Thymus (tissue), 11 donors: ENCODE measurements around the gene MEGF11. TPM values are rescaled to one million over a fixed set of nuclear protein-coding genes. Genes with fewer than 3 reads are reported as not detected.

Experiments
- DNase-seq, 9 donors: peaks; one replicate each; pipeline ENCODE4 v3.0.0-alpha.2; 2013; ENCODE audit warnings: low spot score in 9 of 9, low read depth in 6 of 9, missing footprints in 1 of 9
- H3K27ac ChIP-seq, 2 donors: one replicate each; pipeline ENCODE4 v1.5.1; 2013; ENCODE audit warnings: control low read depth in 1 of 2, low read depth in 1 of 2, low read length in 1 of 2, mild to moderate bottlenecking in 1 of 2, moderate library complexity in 1 of 2
- H3K27me3 ChIP-seq, 2 donors: one replicate each; pipeline ENCODE4 v1.5.1; 2013; ENCODE audit warnings: low read length in 1 of 2; ENCODE audit not compliant: control insufficient read depth in 2 of 2, insufficient read depth in 1 of 2
- H3K36me3 ChIP-seq, 2 donors: one replicate each; pipeline ENCODE4 v1.5.1; 2013; ENCODE audit warnings: low read length in 1 of 2, mild to moderate bottlenecking in 1 of 2, moderate library complexity in 1 of 2; ENCODE audit not compliant: control insufficient read depth in 2 of 2, insufficient read depth in 2 of 2
- H3K4me1 ChIP-seq, 2 donors: one replicate each; pipeline ENCODE4 v1.5.1; 2013; ENCODE audit warnings: low read length in 2 of 2; ENCODE audit not compliant: control insufficient read depth in 2 of 2, insufficient read depth in 2 of 2
- H3K4me3 ChIP-seq, 2 donors: one replicate each; pipeline ENCODE4 v1.5.1; 2013; ENCODE audit warnings: low read length in 2 of 2, control low read depth in 1 of 2, mild to moderate bottlenecking in 1 of 2
- H3K9me3 ChIP-seq, 2 donors: one replicate each; pipeline ENCODE4 v1.5.1; 2013; ENCODE audit warnings: low read length in 1 of 2, mild to moderate bottlenecking in 1 of 2; ENCODE audit not compliant: control insufficient read depth in 2 of 2, insufficient read depth in 1 of 2
- WGBS: extraction: QIAGEN DNeasy Blood & Tissue Kit; methylation state at CpG from one replicate; pipeline ENCODE4 v1.1.7; 2013; 5-methylcytosine and 5-hydroxymethylcytosine counted together
- polyA plus RNA-seq: library from polyadenylated mRNA; stranded (reverse); fragments of 200-250 nt; gene quantifications from one replicate; pipeline ENCODE4 v1.2.3, GENCODE V29; 2013
- total RNA-seq: library from RNA; stranded (reverse); fragments of 120-200 nt; gene quantifications from one replicate; pipeline ENCODE4 v1.2.4, GENCODE V29; 2013
- donor health status: healthy.

Gene MEGF11
- total and polyA plus RNA-seq, 2 donors, result 0.28 to 0.66 TPM

GRCh38 chr15:66261056-66261455 is 7.5 kb upstream of the MEGF11 start:
- 96% methylated on average over 3 of the region's 3 CpGs for whole genome bisulfite sequencing
- no peaks in the 10 kb centered on the region for H3K36me3 ChIP-seq
- DNase-seq, result no peak
- no peaks in the 10 kb centered on the region for H3K4me1 ChIP-seq
- peaks cover 26 to 39% of the 10 kb centered on the region in 2 donors for H3K27me3 ChIP-seq
- no peaks in the 10 kb centered on the region for H3K9me3 ChIP-seq
- no peak overlapping the region for H3K27ac ChIP-seq
- no peak overlapping the region for H3K4me3 ChIP-seq

GRCh38 chr15:66256692-66257091 is 3.1 kb upstream of the MEGF11 start:
- Histone ChIP-seq H3K27ac (no peak overlapping the region), H3K36me3 (peaks cover 0 to 2% of the 10 kb centered on the region in 2 donors), H3K4me3 (no peak overlapping the region), H3K4me1 (peaks cover 11 to 16% of the 10 kb centered on the region in 2 donors), H3K27me3 (peaks cover 67 to 77% of the 10 kb centered on the region in 2 donors), H3K9me3 (peaks cover 0 to 8% of the 10 kb centered on the region in 2 donors)
- WGBS, result 86% methylated on average over 3 of the region's 3 CpGs
- DNase-seq, result no peak

DNA sequence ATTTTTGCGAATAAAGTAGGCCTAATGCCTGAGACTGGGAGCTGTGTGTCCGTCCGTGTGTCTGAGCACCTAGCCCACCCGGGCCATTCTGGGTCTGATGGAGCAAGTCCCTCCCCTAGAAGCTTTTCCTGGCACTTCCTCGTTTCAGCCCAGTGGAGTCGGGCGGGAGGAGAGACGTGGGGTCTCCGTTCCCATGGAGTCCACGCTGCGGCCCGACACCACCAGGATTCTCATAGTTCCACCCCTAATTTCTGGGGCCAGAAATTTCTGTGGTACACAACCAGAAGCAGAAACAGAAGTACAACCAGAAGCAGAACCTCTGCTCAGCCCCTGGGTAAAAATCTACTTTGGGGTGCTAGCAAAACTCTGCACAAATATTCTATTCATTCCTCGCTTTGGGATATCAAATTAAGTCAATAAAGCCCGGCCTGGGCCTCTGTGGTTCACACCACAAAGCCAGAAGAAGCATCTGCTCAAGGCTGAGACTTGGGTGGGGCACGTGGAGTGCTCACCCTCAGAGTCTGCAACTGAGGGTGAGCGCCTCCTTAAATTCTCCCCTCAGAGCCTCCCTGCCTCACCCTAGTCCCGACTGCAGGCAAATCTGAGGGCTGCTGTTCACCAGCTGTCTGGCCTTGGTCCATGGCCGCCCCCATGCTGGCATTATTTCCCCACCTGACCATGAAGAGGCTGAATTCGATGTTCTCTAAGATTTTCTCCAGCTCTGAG is 1.6 kb upstream of the MEGF11 start:
- Histone ChIP-seq H3K27ac (no peak overlapping the region), H3K4me3 (no peak overlapping the region), H3K9me3 (peaks cover 0 to 8% of the 10 kb centered on the region in 2 donors), H3K36me3 (peaks cover 0 to 2% of the 10 kb centered on the region in 2 donors), H3K27me3 (peaks cover 80 to 88% of the 10 kb centered on the region in 2 donors), H3K4me1 (peaks cover 11 to 17% of the 10 kb centered on the region in 2 donors)
- DNase-seq, result no peak
- WGBS, result 24% methylated on average over 19 of the region's 19 CpGs

DNA sequence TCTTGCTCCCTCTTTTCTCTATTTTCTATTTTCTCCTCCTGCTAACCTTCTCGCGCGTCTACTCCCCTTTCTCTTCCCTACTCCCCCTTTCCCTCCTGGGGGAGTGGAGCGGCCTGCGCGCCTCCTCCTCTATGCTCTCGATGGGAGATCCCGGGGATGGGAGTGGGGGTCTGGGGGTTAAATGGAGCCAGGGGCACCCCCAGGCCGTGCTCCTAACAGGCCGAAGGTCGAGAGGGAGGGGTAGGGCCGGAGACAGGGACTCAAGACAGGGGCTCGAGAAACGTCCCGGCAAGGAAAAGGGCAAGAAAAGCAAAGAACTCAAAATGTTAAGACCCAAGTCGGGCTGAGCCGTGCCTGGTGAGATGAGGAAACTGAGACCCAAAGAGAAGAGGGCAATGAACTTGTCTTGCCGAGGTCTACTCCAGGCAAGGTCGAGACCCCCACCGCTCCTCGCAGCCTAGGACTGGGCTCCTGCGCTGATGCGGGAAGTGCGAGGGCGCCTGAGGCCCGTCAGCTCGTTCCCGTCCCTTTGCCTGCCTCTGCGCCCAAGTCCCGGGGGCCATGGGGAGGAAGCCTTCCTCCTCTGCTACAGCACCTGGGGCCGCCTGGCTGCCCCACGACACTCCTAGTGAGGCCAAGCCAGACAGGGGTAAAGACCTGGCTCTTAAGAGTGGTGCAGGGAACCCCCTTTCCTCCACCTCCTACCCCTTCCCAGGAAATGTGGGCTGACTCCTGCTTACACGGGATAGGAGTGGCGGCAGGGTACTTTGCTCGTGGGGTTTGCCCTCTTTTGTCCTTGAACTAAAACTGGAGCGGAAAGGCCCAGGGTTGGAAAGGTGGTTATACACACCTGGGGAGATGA is 770 bp upstream of the MEGF11 start:
- DNase-seq, result no peak
- Histone ChIP-seq H3K27me3 (peaks cover 85 to 94% of the 10 kb centered on the region in 2 donors), H3K27ac (no peak overlapping the region), H3K9me3 (peaks cover 0 to 8% of the 10 kb centered on the region in 2 donors), H3K36me3 (peaks cover 0 to 2% of the 10 kb centered on the region in 2 donors), H3K4me1 (peaks cover 11 to 17% of the 10 kb centered on the region in 2 donors), H3K4me3 (no peak overlapping the region)
- WGBS, result 6% methylated on average over 36 of the region's 36 CpGs

DNA sequence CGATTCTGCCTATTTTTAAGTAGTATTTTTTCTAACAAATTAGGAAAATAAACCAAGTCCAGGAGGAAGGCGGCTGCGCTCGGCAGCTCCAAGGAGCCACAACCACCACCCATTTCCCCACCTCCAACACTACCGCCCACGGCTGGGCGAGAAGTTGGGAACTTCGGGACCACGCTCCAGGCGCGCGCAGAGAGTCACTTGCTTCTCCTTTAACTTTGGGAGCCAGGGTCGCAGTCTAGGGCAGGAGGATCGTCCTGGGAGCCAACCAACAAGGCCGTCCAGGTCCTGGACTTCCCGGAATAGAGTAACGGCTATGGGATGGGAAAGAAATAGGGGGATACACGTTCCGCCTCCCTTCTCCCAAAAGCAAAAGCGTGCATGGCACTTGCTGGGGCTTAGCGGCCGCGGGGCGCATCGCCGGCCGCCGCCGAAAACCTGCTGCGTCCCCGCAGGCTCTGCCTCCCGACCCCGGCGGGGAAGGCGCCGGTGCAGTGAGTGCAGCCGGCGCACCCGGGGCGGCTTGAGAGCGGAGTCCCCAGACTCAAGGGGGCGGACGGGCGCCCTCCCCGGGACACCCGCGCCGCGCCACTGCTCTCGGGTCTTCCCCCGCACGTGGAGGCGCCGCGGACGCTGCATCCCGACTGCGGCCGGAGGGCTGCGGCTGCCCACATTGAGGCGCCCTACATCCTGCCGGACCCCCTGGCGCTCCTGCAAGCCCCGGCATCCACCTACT is 699 bp downstream of the MEGF11 start:
- H3K4me3 ChIP-seq, result peak overlapping the region in 1 of 2 donors; percentile 44
- DNase-seq, result peak in 2 of 9 donors; percentile 12 to 23
- no peak overlapping the region for H3K27ac ChIP-seq
- H3K9me3 ChIP-seq, result peaks cover 0 to 8% of the 10 kb centered on the region in 2 donors
- H3K27me3 ChIP-seq, result peaks cover 87 to 97% of the 10 kb centered on the region in 2 donors
- under 1% methylated on average over 64 of the region's 64 CpGs for WGBS
- peaks cover 11 to 17% of the 10 kb centered on the region in 2 donors for H3K4me1 ChIP-seq
- H3K36me3 ChIP-seq, result peaks cover 0 to 2% of the 10 kb centered on the region in 2 donors

- peaks cover 0 to 8% of the 10 kb centered on the region in 2 donors for H3K9me3 ChIP-seq
- peaks cover 0 to 2% of the 10 kb centered on the region in 2 donors for H3K36me3 ChIP-seq
- H3K27ac ChIP-seq, result no peak overlapping the region
- H3K4me1 ChIP-seq, result peaks cover 11 to 17% of the 10 kb centered on the region in 2 donors
- 3% methylated on average over 72 of the region's 72 CpGs for WGBS
- peak overlapping the region in 1 of 2 donors; percentile 44 for H3K4me3 ChIP-seq
- peaks cover 82 to 95% of the 10 kb centered on the region in 2 donors for H3K27me3 ChIP-seq
- peak in 4 of 9 donors; percentile 17 to 47 (median 28) for DNase-seq
Observed at GRCh38 chr15:66251790-66252684, 1.5 kb downstream of the MEGF11 start.

- Histone ChIP-seq H3K9me3 (peaks cover 0 to 8% of the 10 kb centered on the region in 2 donors), H3K36me3 (peaks cover 0 to 2% of the 10 kb centered on the region in 2 donors), H3K27me3 (peaks cover 75 to 91% of the 10 kb centered on the region in 2 donors), H3K4me1 (peaks cover 11 to 17% of the 10 kb centered on the region in 2 donors), H3K4me3 (no peak overlapping the region), H3K27ac (no peak overlapping the region)
- WGBS, result 71% methylated on average over 10 of the region's 10 CpGs
- no peak for DNase-seq
Observed at GRCh38 chr15:66251065-66251789, 2.3 kb downstream of the MEGF11 start.
